ENCODE measurements around the gene COL20A1. TPM values are rescaled to one million over a fixed set of nuclear protein-coding genes. Genes with fewer than 3 reads are reported as not detected.
"Not testable (repeated sequence)": the region's sequence is repeated elsewhere in the genome, so short reads cannot be mapped to it uniquely, and the experiment has no call there.

Gene COL20A1
- polyA plus RNA-seq, 1 donor: 1.2 TPM

DNA sequence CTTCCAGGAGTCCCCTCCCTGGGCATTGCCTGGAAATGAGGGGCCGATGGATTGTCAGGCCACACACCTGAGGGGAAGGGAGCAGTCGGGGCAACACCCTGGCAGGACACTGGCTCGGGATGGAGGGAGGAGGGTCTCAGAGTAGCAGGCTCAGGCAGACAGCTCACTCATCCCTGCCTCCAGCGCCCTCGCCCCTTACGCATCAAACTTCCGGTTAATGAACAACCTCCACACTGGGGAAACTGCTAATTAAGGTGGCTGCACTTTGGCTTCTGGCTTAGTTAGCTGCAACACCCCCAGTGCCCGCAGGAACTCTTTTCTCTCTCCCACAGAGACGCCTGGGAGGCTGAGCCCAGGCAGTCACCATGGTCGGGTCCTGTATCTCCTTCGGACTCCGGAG is 81.5 kb downstream of the COL20A1 start:
- no peak for DNase-seq

- no peak for DNase-seq
Measured at GRCh38 chr20:63375438-63375837, 82.5 kb downstream of the COL20A1 start.

DNA sequence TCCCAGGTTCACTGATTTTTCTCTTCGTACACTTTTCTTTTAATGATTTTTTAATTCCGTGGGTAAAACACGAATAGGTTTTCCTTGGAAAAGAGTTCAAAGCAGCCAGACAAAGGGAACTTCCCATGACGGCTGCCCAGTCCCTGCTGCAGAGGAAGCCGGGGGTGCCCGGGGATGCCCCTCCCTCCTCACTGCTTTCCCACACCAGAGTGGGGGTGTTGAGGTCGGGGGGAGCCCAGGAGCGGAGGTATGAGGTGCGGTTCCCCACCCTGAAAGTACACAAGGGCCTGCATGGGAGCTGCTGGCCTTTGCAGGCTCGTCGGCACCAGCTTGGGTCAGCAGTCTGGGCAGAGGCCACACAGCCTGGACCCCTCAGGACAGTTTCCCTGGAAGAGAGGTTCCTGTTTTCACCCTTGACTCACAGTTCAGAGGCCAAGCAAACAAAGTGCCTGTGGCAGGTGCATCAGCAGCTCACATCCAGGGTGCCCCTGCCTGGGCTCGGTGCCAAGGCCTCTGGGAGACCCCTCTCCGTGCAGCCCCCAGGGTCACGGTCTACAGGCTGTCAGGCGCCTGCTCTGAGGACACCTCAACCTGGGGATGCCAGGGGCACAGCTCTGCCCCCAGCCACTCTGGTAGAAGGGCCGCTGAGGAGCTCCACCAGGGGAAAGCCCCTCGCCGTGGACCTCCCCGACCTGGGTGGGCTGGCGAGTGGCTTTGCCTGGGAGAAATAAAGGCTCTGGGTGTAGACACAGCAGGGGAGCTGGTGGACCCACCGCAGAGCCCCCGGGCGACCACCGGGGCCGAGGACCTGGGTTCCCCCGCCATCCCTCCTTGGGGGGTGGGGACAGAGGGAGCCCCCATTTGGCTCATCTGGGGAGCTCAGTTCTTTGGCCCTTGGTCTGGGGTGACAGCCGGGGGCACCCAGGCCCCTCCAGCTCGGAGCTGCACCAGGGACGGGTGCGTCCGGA is 83.6 kb downstream of the COL20A1 start:
- no peak for DNase-seq

DNA sequence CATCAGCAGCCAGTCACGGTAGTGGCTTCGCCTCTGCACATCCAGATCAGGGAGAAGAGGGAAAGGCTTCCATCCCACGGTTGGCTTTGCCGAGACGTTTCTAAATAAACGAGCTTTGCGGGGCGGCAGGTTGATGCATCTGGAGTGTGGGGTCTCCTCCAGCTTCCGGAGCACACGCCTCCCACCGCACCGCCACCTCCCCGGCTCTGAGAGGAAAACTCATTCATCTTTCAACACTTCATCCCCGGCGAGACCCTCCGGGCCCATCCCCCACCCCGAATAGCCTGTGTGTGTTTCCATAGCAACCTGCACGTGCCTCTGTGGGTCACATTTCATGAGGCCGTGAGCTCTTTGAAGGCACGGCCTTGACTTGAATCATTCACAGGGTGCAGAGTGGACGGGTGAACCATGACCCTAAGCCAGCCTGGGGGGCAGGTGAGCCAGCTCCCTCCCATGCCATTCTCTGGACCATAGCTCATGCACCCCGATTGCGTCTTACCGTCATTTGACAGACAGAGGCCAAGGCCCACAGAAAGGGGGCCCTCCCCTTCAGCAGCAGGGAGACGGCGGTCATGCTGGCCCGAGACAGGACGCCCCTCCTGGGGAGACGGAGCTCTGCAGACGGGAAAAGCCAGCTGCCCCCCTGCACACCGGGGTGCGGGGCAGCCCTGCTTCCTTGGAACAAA is 84.4 kb downstream of the COL20A1 start:
- peak; percentile 78 for DNase-seq

DNA sequence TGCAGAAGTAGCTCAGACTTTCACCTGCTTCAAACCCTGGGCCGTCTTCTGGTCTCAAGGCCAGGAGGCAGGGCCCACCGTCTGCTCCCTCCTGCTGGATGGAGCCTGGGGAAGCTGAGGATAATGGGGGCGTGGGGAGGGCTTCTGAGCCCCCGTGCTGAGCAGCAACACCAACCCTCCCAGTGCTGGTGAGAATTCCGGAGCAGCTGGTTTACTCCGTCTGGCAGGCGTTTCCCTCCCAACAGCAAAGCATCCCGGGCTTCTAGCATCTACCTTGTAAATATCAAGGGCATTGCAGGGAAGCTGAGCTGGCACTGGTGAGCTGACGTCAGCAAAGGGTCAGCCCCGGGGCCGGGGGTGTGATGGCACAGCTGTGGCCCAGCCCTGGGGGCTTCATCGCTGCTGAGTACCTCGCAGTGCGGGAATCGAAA is 85.0 kb downstream of the COL20A1 start:
- no peak for DNase-seq

GRCh38 chr20:63378626-63379025 is 85.6 kb downstream of the COL20A1 start:
- DNase-seq: no peak

DNA sequence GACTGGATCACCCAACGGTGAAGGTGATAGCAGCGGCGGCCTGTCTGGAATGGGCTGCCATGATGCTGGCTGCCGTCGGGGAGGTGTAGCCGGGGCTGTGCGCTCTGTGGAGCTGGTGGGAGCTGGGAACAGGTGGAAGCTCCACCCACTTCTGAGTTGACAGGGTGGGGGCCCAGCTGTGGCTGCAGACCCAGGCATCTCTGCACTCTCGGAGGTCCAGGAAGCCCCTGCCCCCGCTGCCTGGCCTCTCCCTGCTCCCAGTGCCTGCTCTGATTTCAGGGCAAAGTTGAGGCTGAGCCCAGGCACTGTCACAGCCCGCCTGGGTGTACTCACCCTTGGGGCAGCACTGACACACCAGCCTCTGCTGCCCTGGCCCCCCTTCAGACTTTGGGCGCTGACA is 86.3 kb downstream of the COL20A1 start:
- DNase-seq: no peak

- DNase-seq: not testable (repeated sequence)
Measured at GRCh38 chr20:63379872-63380271, 86.9 kb downstream of the COL20A1 start.

DNA sequence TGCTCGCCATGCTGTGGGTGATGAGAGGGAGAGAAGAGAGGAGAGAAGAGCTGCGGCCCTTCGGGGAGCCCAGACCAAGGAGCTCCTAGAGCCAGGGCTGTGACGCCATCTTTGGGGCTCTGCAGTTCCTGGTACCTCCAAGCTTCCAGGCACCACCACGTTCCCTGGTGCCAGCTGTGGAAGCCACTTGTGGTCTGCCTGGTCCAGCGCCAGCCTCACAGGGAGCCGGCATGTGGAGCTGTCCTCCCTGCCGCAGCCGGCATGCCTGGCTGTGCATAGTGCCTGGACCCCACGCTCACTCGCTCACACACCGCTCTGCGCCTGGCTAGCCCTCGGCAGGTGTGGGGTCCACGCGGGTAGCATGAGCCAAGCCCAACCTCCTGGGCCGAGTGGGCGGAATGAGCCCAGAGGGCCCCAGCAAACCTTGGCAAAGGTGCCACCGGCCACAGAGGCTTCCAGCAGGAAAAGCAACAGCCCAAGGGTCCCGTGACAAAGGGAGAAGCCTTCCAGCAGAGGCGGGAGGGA is 87.4 kb downstream of the COL20A1 start:
- DNase-seq: no peak

GRCh38 chr20:63381781-63382431 is 88.9 kb downstream of the COL20A1 start:
- DNase-seq: no peak

DNA sequence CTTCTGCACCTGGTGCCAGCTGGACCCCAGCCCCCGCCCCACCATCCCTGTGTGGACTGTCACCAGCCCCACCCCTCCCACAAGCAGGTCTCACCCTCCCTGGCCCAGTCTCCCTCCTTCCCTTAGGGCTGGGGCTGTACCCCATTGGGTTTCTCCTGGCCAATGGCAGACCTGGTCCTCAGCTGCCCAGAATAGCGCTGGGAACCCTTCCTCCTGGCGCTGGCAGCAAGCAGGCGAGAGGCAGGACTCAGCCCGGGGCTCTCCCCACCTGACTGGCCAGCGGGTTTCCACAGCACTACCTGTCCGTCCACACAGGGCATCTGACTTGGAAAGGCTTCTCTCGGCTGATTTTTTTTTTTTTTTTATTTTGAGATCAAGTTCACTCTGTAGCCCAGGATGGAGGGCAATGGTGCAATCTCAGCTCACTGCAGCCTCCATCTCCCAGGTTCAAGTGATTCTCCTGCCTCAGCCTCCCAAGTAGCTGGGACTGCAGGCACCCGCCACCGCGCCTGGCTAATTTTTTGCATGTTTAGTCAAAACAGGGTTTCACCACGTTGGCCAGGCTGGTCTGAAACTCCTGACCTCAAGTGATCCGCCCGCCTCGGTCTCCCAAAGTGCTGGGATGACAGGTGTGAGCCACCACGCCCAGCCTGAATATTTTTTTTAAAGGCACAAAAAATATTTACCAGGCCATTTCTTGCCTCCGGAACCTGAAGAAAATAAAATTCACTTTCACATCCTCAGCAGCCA is 89.7 kb downstream of the COL20A1 start:
- no peak for DNase-seq

DNA sequence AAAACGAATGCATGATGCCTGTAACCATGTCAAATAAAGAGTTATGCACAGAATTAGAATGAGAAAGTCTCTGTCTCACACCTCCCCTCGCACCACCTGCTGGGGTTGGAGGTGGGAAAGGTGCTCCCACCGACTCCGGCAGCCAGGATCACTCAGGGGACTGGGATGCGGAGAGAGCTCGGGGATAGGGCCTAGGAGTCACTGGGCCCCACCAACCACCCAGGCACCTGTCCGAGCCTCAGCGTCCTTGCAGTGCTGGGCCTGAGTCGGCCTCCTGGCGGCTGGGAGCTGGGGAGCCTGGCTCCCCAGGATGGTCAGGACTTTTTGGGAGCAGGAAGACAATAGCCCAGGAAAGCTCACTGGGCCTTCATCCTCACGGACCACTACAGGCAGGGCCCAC is 90.6 kb downstream of the COL20A1 start:
- DNase-seq: no peak

DNA sequence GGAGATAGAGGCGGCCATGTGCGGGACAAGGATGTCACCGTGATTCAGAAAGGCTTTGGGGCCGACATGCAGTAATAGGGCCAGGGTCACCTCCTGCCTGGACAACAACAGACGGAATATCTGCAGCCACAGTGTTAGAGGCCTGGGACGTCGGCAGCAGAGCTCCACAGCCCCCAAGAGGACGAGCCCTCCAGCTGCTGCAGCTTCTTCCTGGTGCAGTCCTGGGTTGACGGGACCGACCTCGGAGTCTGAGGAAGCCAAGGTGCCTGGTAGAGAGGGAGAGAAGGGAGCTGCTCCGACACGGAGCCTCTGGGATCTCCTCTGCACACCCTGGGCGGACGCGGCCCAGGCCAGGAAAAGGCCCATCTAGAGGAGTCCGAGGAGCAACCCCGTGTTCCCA is 91.3 kb downstream of the COL20A1 start:
- DNase-seq: no peak

Other genes with a start within 250 kb of the COL20A1 start
- gene YTHDF1, start 77.1 kb upstream of the COL20A1 start, polyA plus RNA-seq (ENCODE audit: insufficient read length): 45.5 TPM
- gene BIRC7, start 57.3 kb upstream of the COL20A1 start, polyA plus RNA-seq (ENCODE audit: insufficient read length): 0.37 TPM
- 20.7 TPM for gene NKAIN4, start 38.7 kb upstream of the COL20A1 start, polyA plus RNA-seq (ENCODE audit: insufficient read length)
- gene ARFGAP1, start 20.4 kb upstream of the COL20A1 start, polyA plus RNA-seq (ENCODE audit: insufficient read length): 67.1 TPM
- 13.3 TPM for gene CHRNA4, start 68.2 kb downstream of the COL20A1 start, polyA plus RNA-seq (ENCODE audit: insufficient read length)
- gene KCNQ2, start 179.5 kb downstream of the COL20A1 start, polyA plus RNA-seq (ENCODE audit: insufficient read length): 5.5 TPM
- gene EEF1A2, start 205.9 kb downstream of the COL20A1 start, polyA plus RNA-seq (ENCODE audit: insufficient read length): 0.67 TPM
- gene PPDPF, start 227.6 kb downstream of the COL20A1 start, polyA plus RNA-seq (ENCODE audit: insufficient read length): 118 TPM
- 1.1 TPM for gene PTK6, start 244.2 kb downstream of the COL20A1 start, polyA plus RNA-seq (ENCODE audit: insufficient read length)